ENCODE results near the gene HOXA9. TPM values are rescaled to one million over a fixed set of nuclear protein-coding genes. Genes with fewer than 3 reads are reported as not detected.

HOXA9 gene
- polyA plus RNA-seq, 1 donor from 2014 or later, result not detected

- no peaks in the 10 kb centered on the region for H3K9me2 ChIP-seq (ENCODE audit: insufficient read depth, low read length)
- H3F3A ChIP-seq (ENCODE audit: insufficient read depth, low read length, poor library complexity, severe bottlenecking), result no peaks in the 10 kb centered on the region
- H3K4me3 ChIP-seq (ENCODE audit: low read length), result no peak overlapping the region
- no peak overlapping the region for H3K4me2 ChIP-seq (ENCODE audit: low read length)
- H3K36me3 ChIP-seq (ENCODE audit: insufficient read depth, low read length), result no peaks in the 10 kb centered on the region
- no peak for TF ChIP-seq EZH2 (IDR thresholded peaks at IDR 0.05; ENCODE audit: borderline replicate concordance, insufficient read depth, low read length, poor library complexity, severe bottlenecking)
- TF ChIP-seq, protein P1, sequence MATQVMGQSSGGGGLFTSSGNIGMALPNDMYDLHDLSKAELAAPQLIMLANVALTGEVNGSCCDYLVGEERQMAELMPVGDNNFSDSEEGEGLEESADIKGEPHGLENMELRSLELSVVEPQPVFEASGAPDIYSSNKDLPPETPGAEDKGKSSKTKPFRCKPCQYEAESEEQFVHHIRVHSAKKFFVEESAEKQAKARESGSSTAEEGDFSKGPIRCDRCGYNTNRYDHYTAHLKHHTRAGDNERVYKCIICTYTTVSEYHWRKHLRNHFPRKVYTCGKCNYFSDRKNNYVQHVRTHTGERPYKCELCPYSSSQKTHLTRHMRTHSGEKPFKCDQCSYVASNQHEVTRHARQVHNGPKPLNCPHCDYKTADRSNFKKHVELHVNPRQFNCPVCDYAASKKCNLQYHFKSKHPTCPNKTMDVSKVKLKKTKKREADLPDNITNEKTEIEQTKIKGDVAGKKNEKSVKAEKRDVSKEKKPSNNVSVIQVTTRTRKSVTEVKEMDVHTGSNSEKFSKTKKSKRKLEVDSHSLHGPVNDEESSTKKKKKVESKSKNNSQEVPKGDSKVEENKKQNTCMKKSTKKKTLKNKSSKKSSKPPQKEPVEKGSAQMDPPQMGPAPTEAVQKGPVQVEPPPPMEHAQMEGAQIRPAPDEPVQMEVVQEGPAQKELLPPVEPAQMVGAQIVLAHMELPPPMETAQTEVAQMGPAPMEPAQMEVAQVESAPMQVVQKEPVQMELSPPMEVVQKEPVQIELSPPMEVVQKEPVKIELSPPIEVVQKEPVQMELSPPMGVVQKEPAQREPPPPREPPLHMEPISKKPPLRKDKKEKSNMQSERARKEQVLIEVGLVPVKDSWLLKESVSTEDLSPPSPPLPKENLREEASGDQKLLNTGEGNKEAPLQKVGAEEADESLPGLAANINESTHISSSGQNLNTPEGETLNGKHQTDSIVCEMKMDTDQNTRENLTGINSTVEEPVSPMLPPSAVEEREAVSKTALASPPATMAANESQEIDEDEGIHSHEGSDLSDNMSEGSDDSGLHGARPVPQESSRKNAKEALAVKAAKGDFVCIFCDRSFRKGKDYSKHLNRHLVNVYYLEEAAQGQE (IDR thresholded peaks at IDR 0.05; ENCODE audit: borderline replicate concordance), result no peak
- TF ChIP-seq POLR2AphosphoS5 (IDR thresholded peaks at IDR 0.05), result no peak
- TF ChIP-seq MXI1 (conservative IDR thresholded peaks at IDR 0.05; ENCODE audit: poor library complexity, severe bottlenecking), result no peak
- TF ChIP-seq SMC3 (conservative IDR thresholded peaks at IDR 0.05; ENCODE audit: poor library complexity), result no peak
- TF ChIP-seq CTCF (IDR thresholded peaks at IDR 0.05; ENCODE audit: poor library complexity, severe bottlenecking), result no peak
- no peak for TF ChIP-seq TAF1 (IDR thresholded peaks at IDR 0.05; ENCODE audit: low read depth)
- TF ChIP-seq EP300 (conservative IDR thresholded peaks at IDR 0.05; ENCODE audit: poor library complexity, severe bottlenecking), result no peak
- H3K27me3 ChIP-seq (ENCODE audit: insufficient read depth, low read depth, low read length), result peaks cover 100% of the 10 kb centered on the region
- no peak overlapping the region for H2AFZ ChIP-seq (ENCODE audit: low read depth, low read length)
- no peaks in the 10 kb centered on the region for H4K20me1 ChIP-seq (ENCODE audit: insufficient read depth)
- H3K9me3 ChIP-seq (ENCODE audit: low read length), result peaks cover 7% of the 10 kb centered on the region
- no peak overlapping the region for H3K27ac ChIP-seq (ENCODE audit: low read length)
- no peak overlapping the region for H3K9ac ChIP-seq (ENCODE audit: low read length)
- H3K79me2 ChIP-seq (replicated peaks; ENCODE audit: insufficient read depth, low read length), result no peaks in the 10 kb centered on the region
Measured at GRCh38 chr7:27121684-27122076, 43.7 kb downstream of the HOXA9 start.

DNA sequence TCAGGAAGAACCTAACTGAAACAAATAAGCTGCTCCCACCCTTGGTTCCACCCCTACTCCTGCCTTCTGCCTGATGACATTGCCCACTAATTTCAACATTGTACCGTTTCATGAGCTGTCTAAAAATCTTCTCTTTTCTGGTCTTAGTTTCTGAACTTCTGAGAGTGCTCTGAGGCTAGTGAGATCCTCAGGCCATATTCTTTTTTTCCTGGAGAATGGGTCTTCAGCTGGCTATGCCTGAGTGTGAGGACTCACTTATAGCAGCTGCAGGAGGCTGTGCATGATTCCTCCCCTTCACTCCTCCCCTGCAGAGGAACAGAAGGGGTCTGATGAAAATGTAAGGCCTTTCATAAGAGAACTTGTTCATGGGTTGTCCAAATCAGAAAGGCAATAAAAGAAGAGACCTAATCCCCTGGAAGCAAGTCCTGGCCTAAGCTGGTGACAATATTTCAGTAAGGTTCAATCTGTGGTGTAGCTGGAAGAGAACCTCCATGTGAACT is 45.9 kb downstream of the HOXA9 start:
- H3K4me2 ChIP-seq (ENCODE audit: low read length), result no peak overlapping the region
- H3K27me3 ChIP-seq (ENCODE audit: insufficient read depth, low read depth, low read length), result peaks cover 99% of the 10 kb centered on the region
- H3K36me3 ChIP-seq (ENCODE audit: insufficient read depth, low read length), result no peaks in the 10 kb centered on the region
- no peak overlapping the region for H3K27ac ChIP-seq (ENCODE audit: low read length)
- H3K9me2 ChIP-seq (ENCODE audit: insufficient read depth, low read length), result no peaks in the 10 kb centered on the region
- no peak overlapping the region for H3K4me3 ChIP-seq (ENCODE audit: low read length)
- peaks cover 4% of the 10 kb centered on the region for H3K9me3 ChIP-seq (ENCODE audit: low read length)
- no peaks in the 10 kb centered on the region for H4K20me1 ChIP-seq (ENCODE audit: insufficient read depth)
- H3K9ac ChIP-seq (ENCODE audit: low read length), result no peak overlapping the region
- TF ChIP-seq EP300 (conservative IDR thresholded peaks at IDR 0.05; ENCODE audit: poor library complexity, severe bottlenecking) (no peak), CTCF (IDR thresholded peaks at IDR 0.05; ENCODE audit: poor library complexity, severe bottlenecking) (no peak), POLR2AphosphoS5 (IDR thresholded peaks at IDR 0.05) (no peak), TAF1 (IDR thresholded peaks at IDR 0.05; ENCODE audit: low read depth) (no peak), EZH2 (IDR thresholded peaks at IDR 0.05; ENCODE audit: borderline replicate concordance, insufficient read depth, low read length, poor library complexity, severe bottlenecking) (no peak), SMC3 (conservative IDR thresholded peaks at IDR 0.05; ENCODE audit: poor library complexity) (no peak), MXI1 (conservative IDR thresholded peaks at IDR 0.05; ENCODE audit: poor library complexity, severe bottlenecking) (no peak), RAD21 (conservative IDR thresholded peaks at IDR 0.05) (no peak)
- TF ChIP-seq, protein P1 (IDR thresholded peaks at IDR 0.05; ENCODE audit: borderline replicate concordance), result no peak
- H3F3A ChIP-seq (ENCODE audit: insufficient read depth, low read length, poor library complexity, severe bottlenecking), result no peaks in the 10 kb centered on the region
- H2AFZ ChIP-seq (ENCODE audit: low read depth, low read length), result no peak overlapping the region
- no peaks in the 10 kb centered on the region for H3K79me2 ChIP-seq (replicated peaks; ENCODE audit: insufficient read depth, low read length)

Data from neural cell (in vitro differentiated cells).